Heart left ventricle (tissue), 16 donors: Measurements from ENCODE around the gene MAFG. TPM values are rescaled to one million over a fixed set of nuclear protein-coding genes. Genes with fewer than 3 reads are reported as not detected.
"Not testable (repeated sequence)": the region's sequence is repeated elsewhere in the genome, so short reads cannot be mapped to it uniquely, and the experiment has no call there.

ENCODE experiments used
- ATAC-seq, 4 donors: fragments of 200-7000 bp; cut with Tn5 transposase; one replicate each; pipeline ENCODE4 v1.9.1; 2020 to 2022; ENCODE audit warnings: moderate library complexity in 4 of 4, mild to moderate bottlenecking in 3 of 4, moderate number of reproducible peaks in 1 of 4
- DNase-seq, 5 donors: peaks; one replicate each; pipeline ENCODE4 v3.0.0-alpha.2; 2020
- H3K27ac ChIP-seq, 12 donors: fragments of 200-600 bp; sonication (generic) in 4 of 12; one replicate each; pipeline versions ENCODE4 v1.5.0 to v1.8.0; 2016 to 2022; ENCODE audit warnings: mild to moderate bottlenecking in 2 of 12
- H3K27me3 ChIP-seq, 9 donors: fragments of 200-600 bp; sonication (generic) in 2 of 9; one replicate each; pipeline versions ENCODE4 v1.5.1 to v1.8.0; 2016 to 2022; ENCODE audit warnings: mild to moderate bottlenecking in 3 of 9
- H3K36me3 ChIP-seq, 9 donors: fragments of 200-600 bp; sonication (generic) in 2 of 9; one replicate each; pipeline versions ENCODE4 v1.5.0 to v1.8.0; 2018 to 2022; ENCODE audit warnings: mild to moderate bottlenecking in 2 of 9
- H3K4me1 ChIP-seq, 12 donors: fragments of 200-600 bp; sonication (generic) in 4 of 12; one replicate each; pipeline versions ENCODE4 v1.5.0 to v1.8.0; 2016 to 2022; ENCODE audit warnings: mild to moderate bottlenecking in 3 of 12
- H3K4me3 ChIP-seq, 12 donors: fragments of 200-600 bp; sonication (generic) in 4 of 12; one replicate each; pipeline versions ENCODE4 v1.5.0 to v1.8.0; 2017 to 2022; ENCODE audit warnings: mild to moderate bottlenecking in 9 of 12, moderate library complexity in 4 of 12
- H3K9me3 ChIP-seq, 12 donors: fragments of 200-600 bp; sonication (generic) in 4 of 12; one replicate each; pipeline versions ENCODE4 v1.5.0 to v1.8.0; 2016 to 2022; ENCODE audit warnings: mild to moderate bottlenecking in 1 of 12
- POLR2A ChIP-seq, 2 donors: fragments of 450-650 bp; IDR thresholded peaks; one replicate each; pipeline ENCODE4 v1.6.1; 2017; ENCODE audit warnings: antibody characterized with exemption in 2 of 2, mild to moderate bottlenecking in 2 of 2, moderate library complexity in 2 of 2
- WGBS, 4 donors: extraction: QIAGEN DNeasy Blood & Tissue Kit in 2 of 4; methylation state at CpG; one replicate each; pipeline versions ENCODE4 v1.1.5 to v1.1.7; 2013 to 2018; 5-methylcytosine and 5-hydroxymethylcytosine counted together
- intact Hi-C, 10 donors: fragments of 100-400 bp; cut with DNase I; formaldehyde crosslinking; loops; one replicate each; pipeline versions ENCODE4 v1.11.1 to v1.14.2; 2022
- polyA plus RNA-seq, 2 donors: library from polyadenylated mRNA; stranded (reverse); fragments of 200-250 nt; gene quantifications; one replicate each; pipeline ENCODE4 v1.2.3, GENCODE V29; 2013
- total RNA-seq, 9 donors: library from RNA; depleted of rRNA in 2 of 9; stranded (reverse); fragments of >200 nt in 2 of 9; fragmentation: NEBNext Ultra II Directional in 3 of 9; extraction: Animal tissue kit (Norgen Biotek cat#: 25700) in 3 of 9; gene quantifications; one replicate each; pipeline versions ENCODE4 v1.1.0 to v1.2.4, GENCODE V29; 2016 to 2023
- TF ChIP-seq, protein P1 (sequence below), 12 donors: fragments of 200-600 bp; sonication (generic) in 4 of 12; IDR thresholded peaks; one replicate each; pipeline versions ENCODE4 v1.5.0 to v1.8.0; 2018 to 2022; ENCODE audit warnings: antibody characterized with exemption in 12 of 12, mild to moderate bottlenecking in 5 of 12
- donor health status: ischemic (EF 13 %, LVEDD 7.1; RV severe dilation, severe dysfunction).
- donor health status: healthy with polysubstance abuse.
- donor health status: DM: no; HTN: yes; CAD: no.
- donor health status: DM: no; HTN: no; CAD: no.
- donor health status: ischemic (EF 25% LVEDD 6.9; RV normal size, moderate dysfunction).
- donor health status: ischemic (EF 25% LVEDD 5.7; RV mildly dilated, moderate dysfunction).
- donor health status: healthy.
- donor health status: DM: yes; HTN: yes; CAD: no.
- donor health status: ischemic (EF 35%, LVEDD 5.7; RV mildly dilated, moderate dysfunction).
- donor health status: nonischemic (EF 11% LVEDD 7.7; RV severe dilation, severe dysfunction).
- donor health status: DM: yes; HTN: yes; CAD: no.
- donor health status: PGD.
- donor health status: ischemic (EF 29% LVEDD 5.4; RV normal size, mild dysfunction).
- donor health status: nonischemic (EF 23%, LVEDD 6.1; RV moderate dilation, normal function).

Gene MAFG
- total and polyA plus RNA-seq, 11 donors, result 10.2 to 30.5 (median 18.0) TPM

DNA sequence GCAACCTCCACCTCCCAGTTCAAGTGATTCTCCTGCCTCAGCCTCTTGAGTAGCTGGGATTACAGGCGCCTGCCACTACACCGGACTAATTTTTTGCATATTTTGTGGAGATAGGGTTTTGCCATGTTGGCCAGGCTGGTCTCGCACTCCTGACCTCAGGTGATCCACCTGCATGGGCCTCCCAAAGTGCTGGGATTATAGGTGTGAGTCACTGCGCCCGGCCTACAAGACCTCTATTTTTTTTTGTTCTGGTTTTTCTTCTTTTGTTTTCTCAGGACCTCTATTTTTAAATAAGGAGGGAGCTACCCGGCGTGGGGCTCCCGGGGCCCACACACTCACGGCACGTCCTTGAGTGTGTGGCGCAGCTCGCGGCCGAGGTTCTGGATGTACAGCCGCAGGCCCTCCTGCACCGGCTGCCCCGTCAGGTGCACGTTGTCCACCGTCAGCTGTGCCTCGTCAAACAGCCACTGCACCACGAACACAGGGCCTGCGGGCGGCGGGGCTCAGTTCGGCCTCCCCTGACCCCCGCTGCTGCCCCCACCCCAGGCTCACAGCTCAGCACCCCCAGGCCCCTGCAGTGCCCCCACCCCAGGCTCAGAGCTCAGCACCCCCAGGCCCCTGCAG lies 27.6 kb upstream of the MAFG start:
- peaks cover 11 to 48% (median 23%) of the 10 kb centered on the region in 9 donors for H3K27me3 ChIP-seq
- H3K9me3 ChIP-seq, result no peaks in the 10 kb centered on the region
- peaks cover 2 to 12% (median 5%) of the 10 kb centered on the region in 12 donors for H3K4me1 ChIP-seq
- no peak overlapping the region for H3K4me3 ChIP-seq
- ATAC-seq, result no peak
- TF ChIP-seq, protein P1, sequence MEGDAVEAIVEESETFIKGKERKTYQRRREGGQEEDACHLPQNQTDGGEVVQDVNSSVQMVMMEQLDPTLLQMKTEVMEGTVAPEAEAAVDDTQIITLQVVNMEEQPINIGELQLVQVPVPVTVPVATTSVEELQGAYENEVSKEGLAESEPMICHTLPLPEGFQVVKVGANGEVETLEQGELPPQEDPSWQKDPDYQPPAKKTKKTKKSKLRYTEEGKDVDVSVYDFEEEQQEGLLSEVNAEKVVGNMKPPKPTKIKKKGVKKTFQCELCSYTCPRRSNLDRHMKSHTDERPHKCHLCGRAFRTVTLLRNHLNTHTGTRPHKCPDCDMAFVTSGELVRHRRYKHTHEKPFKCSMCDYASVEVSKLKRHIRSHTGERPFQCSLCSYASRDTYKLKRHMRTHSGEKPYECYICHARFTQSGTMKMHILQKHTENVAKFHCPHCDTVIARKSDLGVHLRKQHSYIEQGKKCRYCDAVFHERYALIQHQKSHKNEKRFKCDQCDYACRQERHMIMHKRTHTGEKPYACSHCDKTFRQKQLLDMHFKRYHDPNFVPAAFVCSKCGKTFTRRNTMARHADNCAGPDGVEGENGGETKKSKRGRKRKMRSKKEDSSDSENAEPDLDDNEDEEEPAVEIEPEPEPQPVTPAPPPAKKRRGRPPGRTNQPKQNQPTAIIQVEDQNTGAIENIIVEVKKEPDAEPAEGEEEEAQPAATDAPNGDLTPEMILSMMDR (IDR thresholded peaks at IDR 0.05), result no peak
- TF ChIP-seq POLR2A (IDR thresholded peaks at IDR 0.05), result no peak
- 90 to 93% (median 92%) methylated on average over 24 to 26 of the region's 26 CpGs for WGBS, 4 donors
- no peak overlapping the region for H3K27ac ChIP-seq
- intact Hi-C loops, result loop anchor here in 5 of 10 donors (5.0 kb wide), 2 partner anchors 67 to 197 kb away; partner anchors contain the start of genes CENPX (in 1 of the 5) and LRRC45 (in 1 of the 5)
- DNase-seq, result no peak
- no peaks in the 10 kb centered on the region for H3K36me3 ChIP-seq

DNA sequence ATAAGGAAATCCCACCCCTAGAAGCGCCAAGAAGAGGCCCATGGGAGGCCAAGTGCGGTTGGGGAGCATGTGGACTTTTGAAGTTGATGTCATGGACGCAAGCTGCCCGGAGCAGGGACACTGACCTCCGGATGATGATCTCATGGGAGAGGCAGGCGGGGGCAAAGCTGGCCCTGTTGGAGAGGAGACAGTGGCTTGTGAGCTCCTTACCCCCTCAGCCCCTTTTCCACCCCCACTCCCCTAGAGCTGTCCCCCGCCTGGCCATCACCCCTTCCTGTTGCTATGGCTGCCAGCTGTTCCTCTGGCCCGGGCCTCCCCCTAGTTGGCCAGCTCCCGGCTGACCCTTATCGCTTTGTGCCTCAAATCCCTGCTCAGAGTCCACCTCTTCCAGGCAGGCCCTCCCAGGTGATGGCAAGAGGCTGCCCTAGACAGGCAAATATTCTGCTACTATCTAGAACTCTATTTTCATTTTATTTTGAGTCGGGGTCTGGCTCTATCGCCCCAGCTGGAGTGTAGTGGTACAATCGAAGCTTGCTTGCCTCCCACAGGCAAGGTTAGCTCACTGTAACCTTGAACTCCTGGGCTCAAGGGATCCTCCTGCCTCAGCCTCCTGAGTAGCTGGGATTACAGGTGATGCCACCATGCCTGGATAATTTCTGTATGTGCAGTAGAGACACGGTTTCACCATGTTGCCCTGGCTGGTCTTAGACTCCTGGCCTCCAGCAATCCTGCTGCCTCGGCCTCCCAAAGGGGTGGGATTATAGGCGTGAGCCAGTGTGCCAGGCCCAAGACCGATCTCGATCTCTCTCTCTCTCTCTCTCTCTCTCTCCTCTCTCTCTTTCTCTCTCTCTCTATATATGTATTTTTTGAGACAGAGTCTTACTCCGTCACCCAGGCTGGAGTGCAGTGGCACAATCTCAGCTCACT lies 26.9 kb upstream of the MAFG start:
- Histone ChIP-seq H3K9me3 (no peaks in the 10 kb centered on the region), H3K4me3 (no peak overlapping the region), H3K4me1 (peaks cover 0 to 5% (median 0%) of the 10 kb centered on the region in 12 donors), H3K27me3 (peaks cover 6 to 41% (median 16%) of the 10 kb centered on the region in 9 donors), H3K27ac (no peak overlapping the region), H3K36me3 (no peaks in the 10 kb centered on the region)
- intact Hi-C loops, result loop anchor here in 5 of 10 donors (5.0 kb wide), 2 partner anchors 68 to 198 kb away; partner anchors contain the start of genes CENPX (in 1 of the 5) and LRRC45 (in 1 of the 5)
- no peak for ATAC-seq
- peak in 1 of 5 donors; percentile 12 for DNase-seq
- 73 to 79% (median 77%) methylated on average over 16 to 19 of the region's 19 CpGs for WGBS, 4 donors
- TF ChIP-seq, protein P1 (IDR thresholded peaks at IDR 0.05), result no peak
- TF ChIP-seq POLR2A (IDR thresholded peaks at IDR 0.05), result no peak

DNA sequence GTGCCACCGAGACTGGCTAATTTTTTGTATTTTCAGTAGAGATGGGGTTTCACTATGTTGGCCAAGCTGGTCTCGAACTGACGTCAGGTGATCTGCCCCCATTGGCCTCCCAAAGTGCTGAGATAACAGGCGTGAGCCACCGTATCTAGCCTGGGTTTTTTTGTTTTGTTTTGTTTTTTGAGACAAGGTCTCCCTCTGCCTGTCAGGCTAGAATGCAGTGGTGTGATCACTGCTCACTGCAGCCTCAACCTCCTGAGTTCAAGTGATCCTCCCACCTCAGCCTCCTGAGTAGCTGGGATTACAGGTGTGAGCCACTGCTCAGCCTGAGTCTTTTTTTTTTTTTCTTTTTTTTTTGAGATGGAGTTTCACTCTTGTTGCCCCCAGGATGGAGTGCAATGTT lies 25.9 kb upstream of the MAFG start:
- H3K36me3 ChIP-seq, H3K27ac ChIP-seq, H3K4me1 ChIP-seq, DNase-seq, intact Hi-C loops, H3K9me3 ChIP-seq, H3K4me3 ChIP-seq, ATAC-seq: not testable (repeated sequence)
- 67 to 79% (median 70%) methylated on average over 5 of the region's 5 CpGs for WGBS, 4 donors
- peaks cover 0 to 31% (median 7%) of the 10 kb centered on the region in 9 donors for H3K27me3 ChIP-seq
- TF ChIP-seq, protein P1 (IDR thresholded peaks at IDR 0.05), result peak in 1 of 12 donors; percentile 11

DNA sequence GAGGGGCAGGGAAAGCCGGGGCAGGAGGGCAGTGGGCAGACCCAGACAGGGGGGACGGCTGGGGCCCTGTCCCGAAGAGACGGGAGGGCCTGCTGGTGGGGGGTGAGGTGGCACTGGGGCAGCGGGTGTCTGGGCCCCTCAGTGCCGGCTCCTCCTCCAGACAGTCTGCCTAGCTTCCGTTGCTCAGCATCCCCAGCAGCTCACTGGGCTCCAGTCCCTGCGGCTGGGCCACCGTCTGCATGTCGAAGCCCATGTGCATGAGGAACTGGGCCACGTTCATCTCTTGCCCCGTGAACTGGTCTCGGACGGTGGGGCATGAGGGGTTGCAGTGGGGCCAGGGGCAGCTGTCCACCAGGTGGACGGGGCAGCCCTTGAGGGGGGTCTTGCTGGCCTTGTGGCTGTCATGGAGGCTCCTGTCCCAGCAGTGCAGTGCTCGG lies 25.3 kb upstream of the MAFG start:
- WGBS, 4 donors, result 54 to 79% (median 71%) methylated on average over 4 to 16 of the region's 16 CpGs
- Histone ChIP-seq H3K36me3 (no peaks in the 10 kb centered on the region), H3K9me3 (no peaks in the 10 kb centered on the region), H3K4me3 (no peak overlapping the region), H3K4me1 (no peaks in the 10 kb centered on the region), H3K27me3 (peaks cover 0 to 25% (median under 1%) of the 10 kb centered on the region in 9 donors), H3K27ac (no peak overlapping the region)
- no peak for DNase-seq
- no peak for ATAC-seq
- TF ChIP-seq POLR2A (IDR thresholded peaks at IDR 0.05), result no peak
- TF ChIP-seq, protein P1 (IDR thresholded peaks at IDR 0.05), result no peak
- intact Hi-C loops, result no loop called here
